HK-2 (cell line): ENCODE data around the gene RBP5.

Source experiments
- DNase-seq: peaks from one replicate; pipeline ENCODE4 v3.0.0-alpha.2; 2018; ENCODE audit not compliant: unreplicated experiment

The RBP5 gene

DNA sequence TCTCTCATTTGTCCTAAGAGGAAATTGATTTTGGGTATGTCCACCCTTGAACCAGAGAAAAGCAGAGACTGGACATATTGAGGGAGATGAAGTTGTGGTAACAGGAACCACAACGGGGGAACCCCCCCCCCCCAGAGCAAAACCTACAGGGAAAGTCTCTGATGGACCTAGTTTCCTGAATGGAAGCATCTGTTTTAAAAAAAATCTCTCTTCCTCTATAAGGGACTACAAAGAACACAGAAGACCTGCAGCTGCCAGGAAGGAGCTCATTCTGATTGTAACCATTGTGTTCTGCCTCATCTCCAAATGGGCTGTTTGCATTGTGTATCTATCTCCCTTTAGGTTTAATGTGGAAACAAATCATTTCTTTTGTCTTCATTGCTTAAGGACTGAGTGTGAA, 54.7 kb downstream of the RBP5 start:
- DNase-seq: no peak
